Neuronal stem cell (in vitro differentiated cells): ENCODE measurements around the gene UNK. TPM values are rescaled to one million over a fixed set of nuclear protein-coding genes. Genes with fewer than 3 reads are reported as not detected.

Experiments used
- DNase-seq: peaks from one replicate; pipeline ENCODE4 v3.0.0-alpha.2; 2013; ENCODE audit warnings: low spot score
- H2AFZ ChIP-seq: one replicate; pipeline ENCODE4 v1.6.1; 2013; ENCODE audit warnings: mild to moderate bottlenecking, low read length, inconsistent platforms
- H2AK5ac ChIP-seq: 2 replicates; pipeline ENCODE4 v1.6.1; 2013; ENCODE audit warnings: low read depth, mild to moderate bottlenecking, inconsistent platforms, low read length, moderate library complexity, mixed read lengths
- H2BK120ac ChIP-seq: 2 replicates; pipeline ENCODE4 v1.6.1; 2013; ENCODE audit warnings: low read depth, mild to moderate bottlenecking, inconsistent platforms, low read length, moderate library complexity, mixed read lengths
- H2BK12ac ChIP-seq: one replicate; pipeline ENCODE4 v1.6.1; 2013; ENCODE audit warnings: low read length, inconsistent platforms
- H2BK15ac ChIP-seq: 2 replicates; pipeline ENCODE4 v1.6.1; 2013; ENCODE audit warnings: mild to moderate bottlenecking, low read length, inconsistent platforms, mixed read lengths
- H2BK5ac ChIP-seq: one replicate; pipeline ENCODE4 v1.6.1; 2013; ENCODE audit warnings: inconsistent platforms, mild to moderate bottlenecking, low read length, moderate library complexity
- H3K14ac ChIP-seq: one replicate; pipeline ENCODE4 v1.6.1; 2013; ENCODE audit warnings: low read length, inconsistent platforms
- H3K18ac ChIP-seq: 2 replicates; pipeline ENCODE4 v1.6.1; 2013; ENCODE audit warnings: low read length, inconsistent platforms
- H3K23ac ChIP-seq: 2 replicates; pipeline ENCODE4 v1.6.1; 2013; ENCODE audit warnings: low read depth, mild to moderate bottlenecking, mixed read lengths, low read length, inconsistent platforms; ENCODE audit not compliant: poor library complexity
- H3K27ac ChIP-seq: replicated peaks from 3 replicates; pipeline ENCODE4 v1.5.1; 2013; ENCODE audit warnings: low read length, inconsistent platforms
- H3K27me3 ChIP-seq, 3 experiments: 2 replicates each; pipeline ENCODE4 v1.6.1; 2013; ENCODE audit warnings: low read length in 3 of 3, mild to moderate bottlenecking in 2 of 3, inconsistent platforms in 1 of 3, low read depth in 1 of 3, mixed read lengths in 1 of 3, moderate library complexity in 1 of 3; ENCODE audit not compliant: control insufficient read depth in 3 of 3, insufficient read depth in 3 of 3
- H3K36me3 ChIP-seq, 2 donors: replicated peaks in 1 of 2; 2 replicates each; pipeline ENCODE4 v1.6.1; 2013; ENCODE audit warnings: low read length in 2 of 2; ENCODE audit not compliant: control insufficient read depth in 2 of 2, insufficient read depth in 2 of 2
- H3K4ac ChIP-seq: 2 replicates; pipeline ENCODE4 v1.6.1; 2013; ENCODE audit warnings: inconsistent platforms, mild to moderate bottlenecking, low read length, moderate library complexity
- H3K4me1 ChIP-seq, 2 donors: 1 replicate in 1 of 2; 2 replicates in 1 of 2; pipeline ENCODE4 v1.6.1; 2013; ENCODE audit warnings: low read length in 2 of 2, low read depth in 1 of 2; ENCODE audit not compliant: control insufficient read depth in 2 of 2, insufficient read depth in 1 of 2
- H3K4me2 ChIP-seq: one replicate; pipeline ENCODE4 v1.6.1; 2013; ENCODE audit warnings: mild to moderate bottlenecking, low read length, inconsistent platforms; ENCODE audit not compliant: insufficient read depth, poor library complexity, severe bottlenecking
- H3K4me3 ChIP-seq, 2 donors: 2 replicates each; pipeline ENCODE4 v1.5.1; 2013; ENCODE audit warnings: low read length in 2 of 2, mild to moderate bottlenecking in 2 of 2, inconsistent platforms in 1 of 2, moderate library complexity in 1 of 2
- H3K79me1 ChIP-seq: one replicate; pipeline ENCODE4 v1.6.1; 2013; ENCODE audit warnings: low read depth, mild to moderate bottlenecking, inconsistent platforms, low read length, moderate library complexity
- H3K9ac ChIP-seq: one replicate; pipeline ENCODE4 v1.6.1; 2013; ENCODE audit warnings: mild to moderate bottlenecking, low read depth, low read length, inconsistent platforms; ENCODE audit not compliant: poor library complexity
- H3K9me3 ChIP-seq, 2 donors: replicated peaks in 1 of 2; 2 replicates each; pipeline versions ENCODE3 to v1.6.1; 2013; ENCODE audit warnings: low read length in 2 of 2, mild to moderate bottlenecking in 2 of 2, inconsistent platforms in 1 of 2, low read depth in 1 of 2, mixed read lengths in 1 of 2, moderate library complexity in 1 of 2; ENCODE audit not compliant: control insufficient read depth in 2 of 2, insufficient read depth in 1 of 2
- H4K8ac ChIP-seq: one replicate; pipeline ENCODE4 v1.6.1; 2013; ENCODE audit warnings: low read depth, mild to moderate bottlenecking, inconsistent platforms, low read length, moderate library complexity
- H4K91ac ChIP-seq: one replicate; pipeline ENCODE4 v1.6.1; 2013; ENCODE audit warnings: low read length, low read depth, mild to moderate bottlenecking, inconsistent platforms; ENCODE audit not compliant: poor library complexity
- WGBS, 2 donors: extraction: QIAGEN DNeasy Blood & Tissue Kit; methylation state at CpG; one replicate each; pipeline ENCODE4 v1.1.7; 2013; ENCODE audit warnings: missing lambda C conversion rate in 2 of 2, mixed read lengths in 1 of 2; ENCODE audit not compliant: insufficient read length in 2 of 2, insufficient replicate concordance in 1 of 2; ENCODE audit errors: extremely low coverage in 2 of 2; 5-methylcytosine and 5-hydroxymethylcytosine counted together
- polyA plus RNA-seq, 2 experiments: library from polyadenylated mRNA; stranded (reverse); fragments of 200-250 nt; gene quantifications; one replicate each; pipeline ENCODE4 v1.2.3, GENCODE V29; 2013

Gene UNK
- 25.1 TPM for polyA plus RNA-seq (2013, experiment 1 of 2)
- polyA plus RNA-seq (2013, experiment 2 of 2), result 26.8 TPM

GRCh38 chr17:75784473-75785015 lies at the start of gene UNK:
Gene UNK (plus strand): TSS chr17:75784806. CDS start chr17:75784881, 75 bp downstream.
- Histone ChIP-seq H3K4me2 (peak within 1 kb of the TSS; percentile 84), H3K36me3 (peaks cover 0 to 27% of the 10 kb centered on the region in 2 donors), H3K27me3 (no peaks in the 10 kb centered on the region), H4K8ac (no peak within 1 kb of the TSS), H3K4me3 (peak within 1 kb of the TSS; percentile 51 to 90), H4K91ac (peak within 1 kb of the TSS; percentile 94), H3K4ac (peak within 1 kb of the TSS; percentile 54), H3K27ac (peak within 1 kb of the TSS; percentile 98), H2AK5ac (peak within 1 kb of the TSS; percentile 99), H2BK5ac (peak within 1 kb of the TSS; percentile 57), H2BK120ac (peak within 1 kb of the TSS; percentile 52), H3K9me3 (peaks cover 0 to 12% of the 10 kb centered on the region in 2 donors), H2BK12ac (no peak within 1 kb of the TSS), H3K23ac (peak within 1 kb of the TSS; percentile 95), H3K9ac (peak within 1 kb of the TSS; percentile 98), H3K14ac (peak within 1 kb of the TSS; percentile 32), H3K79me1 (peaks cover 6% of the 10 kb centered on the region), H2BK15ac (peak within 1 kb of the TSS; percentile 0), H3K4me1 (peaks cover 4 to 21% of the 10 kb centered on the region in 2 donors), H2AFZ (peak within 1 kb of the TSS; percentile 87), H3K18ac (peak within 1 kb of the TSS; percentile 84)
- WGBS, 2 donors, result no CpG with 5 or more reads among the region's 45 CpGs
- peak; percentile 98 for DNase-seq

GRCh38 chr17:75736173-75736835 lies 48.3 kb upstream of the UNK start:
- no CpG with 5 or more reads among the region's 26 CpGs for WGBS, 2 donors
- no peak overlapping the region for H2BK5ac ChIP-seq
- no peak overlapping the region for H2BK120ac ChIP-seq
- no peak overlapping the region for H2AFZ ChIP-seq
- H3K23ac ChIP-seq, result peak overlapping the region; percentile 31
- no peak overlapping the region for H3K27ac ChIP-seq
- H3K18ac ChIP-seq, result peak overlapping the region; percentile 28
- H3K4ac ChIP-seq, result no peak overlapping the region
- no peaks in the 10 kb centered on the region for H3K36me3 ChIP-seq
- H3K27me3 ChIP-seq, result peaks cover 0 to 7% (median 0%) of the 10 kb centered on the region in 3 experiments
- peak overlapping the region; percentile 37 for H2BK15ac ChIP-seq
- peaks cover 0 to 10% of the 10 kb centered on the region in 2 donors for H3K4me1 ChIP-seq
- no peaks in the 10 kb centered on the region for H3K9me3 ChIP-seq
- no peak overlapping the region for H3K4me2 ChIP-seq
- peak overlapping the region; percentile 46 for H2AK5ac ChIP-seq
- peaks cover 4% of the 10 kb centered on the region for H3K79me1 ChIP-seq
- H3K9ac ChIP-seq, result peak overlapping the region; percentile 32
- H3K14ac ChIP-seq, result no peak overlapping the region
- peak overlapping the region; percentile 84 for H2BK12ac ChIP-seq
- H4K91ac ChIP-seq, result no peak overlapping the region
- no peak overlapping the region for H4K8ac ChIP-seq
- no peak overlapping the region for H3K4me3 ChIP-seq
- no peak for DNase-seq

GRCh38 chr17:75737133-75737962 lies 47.3 kb upstream of the UNK start:
- Histone ChIP-seq H3K27ac (no peak overlapping the region), H3K4ac (no peak overlapping the region), H2BK5ac (no peak overlapping the region), H3K27me3 (peaks cover 0 to 11% (median 0%) of the 10 kb centered on the region in 3 experiments), H3K23ac (peak overlapping the region; percentile 31), H2BK12ac (peak overlapping the region; percentile 73), H3K14ac (no peak overlapping the region), H3K4me3 (no peak overlapping the region), H2AFZ (peak overlapping the region; percentile 72), H4K91ac (no peak overlapping the region), H2AK5ac (peak overlapping the region; percentile 81), H2BK15ac (no peak overlapping the region), H4K8ac (peak overlapping the region; percentile 48), H3K4me2 (no peak overlapping the region), H2BK120ac (peak overlapping the region; percentile 72), H3K9ac (peak overlapping the region; percentile 77), H3K18ac (peak overlapping the region; percentile 64), H3K79me1 (peaks cover 4% of the 10 kb centered on the region), H3K4me1 (peaks cover 0 to 10% of the 10 kb centered on the region in 2 donors), H3K36me3 (no peaks in the 10 kb centered on the region), H3K9me3 (no peaks in the 10 kb centered on the region)
- no peak for DNase-seq
- no CpG with 5 or more reads among the region's 20 CpGs for WGBS, 2 donors
